ENCODE results near the gene DKK3.
A peak's percentile ranks its signal among the peaks of the same experiment; 100 is the strongest.

Gene DKK3

DNA sequence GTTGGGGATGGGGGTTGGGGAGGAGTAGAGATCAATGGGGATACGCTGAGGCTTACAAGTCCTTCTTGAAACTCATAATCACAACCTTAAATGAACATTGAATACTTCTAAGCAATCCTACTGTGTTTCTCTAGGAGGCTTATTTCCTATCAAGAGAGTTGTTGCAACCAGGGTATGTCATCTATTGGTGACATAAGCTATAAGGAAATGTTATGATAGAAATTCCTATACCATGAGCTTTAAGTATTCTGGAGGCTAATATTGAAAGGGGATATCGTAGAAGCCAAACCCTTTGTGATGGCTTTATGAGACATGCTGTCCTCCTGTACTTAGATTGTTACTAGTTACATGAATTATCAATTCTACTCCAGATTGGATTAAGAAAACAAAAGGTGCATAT is 72.9 kb downstream of the DKK3 start:
- peak; percentile 31 for DNase-seq

DNA sequence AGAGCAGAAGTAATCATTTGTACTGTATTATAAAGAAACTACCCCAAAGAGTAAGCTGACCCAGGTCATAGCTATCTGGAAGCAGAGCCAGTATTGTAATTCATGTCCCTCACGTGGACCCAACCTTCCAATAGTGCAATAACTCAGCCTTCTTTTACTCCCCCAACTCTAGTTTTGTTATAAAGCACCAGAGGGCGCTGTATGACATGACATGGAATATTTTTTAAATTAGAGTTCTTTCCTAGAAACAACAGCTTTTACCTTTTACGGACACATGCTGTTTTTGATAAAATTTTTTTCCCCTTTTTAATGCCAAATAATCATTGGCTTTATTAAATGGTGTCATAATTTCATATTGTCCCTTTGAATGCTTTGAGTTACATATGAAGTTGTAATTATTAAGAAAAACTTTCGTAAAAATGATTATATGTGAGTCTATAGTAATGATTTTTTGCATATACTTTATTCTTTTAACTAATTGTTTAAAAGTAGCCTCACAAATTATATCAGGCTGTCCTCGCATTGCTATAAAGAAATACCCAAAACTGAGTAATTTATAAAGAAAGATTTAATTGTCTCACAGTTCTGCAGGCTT is 76.9 kb downstream of the DKK3 start:
- DNase-seq = peak; percentile 80

DNA sequence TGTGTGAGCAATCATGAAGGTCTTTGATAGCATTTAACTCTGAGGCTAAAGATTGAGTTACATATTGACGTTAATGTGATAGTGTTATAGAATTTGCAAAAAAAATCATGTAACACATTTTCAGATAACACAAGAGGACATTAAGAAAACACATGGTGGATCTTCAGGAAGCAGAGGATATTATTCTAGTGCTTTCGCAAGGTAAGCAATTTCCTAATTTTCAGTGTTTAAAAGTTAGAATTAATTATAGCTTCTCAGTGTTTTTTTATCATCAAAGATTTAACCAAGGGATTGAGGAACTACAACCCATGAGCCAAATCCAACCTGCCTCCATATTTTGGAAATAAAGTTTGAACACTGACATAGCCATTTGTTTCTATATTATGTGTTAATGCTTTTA is 78.5 kb downstream of the DKK3 start:
- DNase-seq = no peak

DNA sequence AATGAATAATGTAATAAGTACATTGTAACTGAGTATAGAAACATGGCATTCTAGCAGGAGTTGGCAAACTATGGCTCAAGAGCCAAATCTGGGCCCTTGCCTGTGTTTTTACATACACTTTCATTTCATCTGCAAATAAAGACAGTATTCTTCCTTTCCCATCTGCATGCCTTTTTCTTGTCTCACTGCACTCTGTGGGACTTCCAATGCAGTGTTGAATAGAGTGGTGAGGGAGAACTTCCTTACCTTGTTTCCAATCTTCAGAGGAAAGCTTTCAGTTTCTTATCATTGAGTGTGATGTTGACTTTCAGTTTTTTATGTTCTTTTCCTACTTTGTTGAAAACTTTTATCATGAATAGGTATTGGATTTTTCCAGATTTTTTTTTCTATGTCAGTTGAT is 84.6 kb downstream of the DKK3 start:
- no peak for DNase-seq

DNA sequence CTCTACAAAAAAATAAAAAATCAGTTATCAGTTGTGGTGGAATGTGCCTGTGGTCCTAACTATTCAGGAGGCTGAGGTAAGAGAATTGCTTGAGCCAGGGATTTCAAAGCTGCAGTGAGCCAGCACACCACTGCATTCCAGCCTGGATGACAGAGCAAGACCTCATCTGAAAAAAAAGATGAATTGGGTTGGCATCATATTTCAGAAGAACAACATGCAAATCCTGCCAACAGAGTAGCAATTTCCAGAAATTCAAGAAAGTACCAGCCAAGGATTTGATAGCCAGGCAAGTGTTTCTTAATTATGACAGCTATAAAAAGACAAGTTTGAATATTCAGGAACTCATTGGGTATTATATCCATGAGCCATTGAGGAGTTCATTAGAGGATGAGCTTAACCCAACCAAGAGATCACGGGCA is 91.4 kb downstream of the DKK3 start:
- DNase-seq = peak; percentile 66

GRCh38 chr11:11915625-11916024 is 92.8 kb downstream of the DKK3 start:
- no peak for DNase-seq

- DNase-seq = no peak
Measured at GRCh38 chr11:11913395-11913794, 95.0 kb downstream of the DKK3 start.
